Measurements from ENCODE around the gene HEXB.
"Not testable (repeated sequence)": the region's sequence is repeated elsewhere in the genome, so short reads cannot be mapped to it uniquely, and the experiment has no call there.

The HEXB gene

DNA sequence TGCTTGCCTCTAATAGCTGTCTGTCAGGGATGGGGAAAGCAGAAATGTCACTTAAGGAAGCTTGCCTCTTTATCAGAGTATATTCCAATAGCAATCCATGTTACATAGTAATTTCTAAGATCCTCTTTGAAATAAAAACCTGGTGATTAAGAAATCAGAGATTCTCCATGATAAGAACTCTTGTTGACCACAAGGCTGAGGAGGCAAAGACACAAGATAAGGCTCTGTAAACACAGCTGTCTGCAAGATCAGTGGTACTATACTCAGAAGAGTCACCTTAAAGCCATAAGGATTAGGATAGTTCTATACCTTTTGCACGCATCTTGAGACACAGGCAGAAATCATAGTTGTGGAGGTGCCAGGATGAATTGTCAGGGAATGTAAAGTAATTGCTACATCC, 40.3 kb downstream of the HEXB start:
- FAIRE-seq = no peak

GRCh38 chr5:74736759-74737158, 51.7 kb downstream of the HEXB start:
- FAIRE-seq (no peak), DNase-seq (ENCODE audit: low spot score) (no peak)

More for the DNA sequence above, 40.3 kb downstream of the HEXB start:
- no peak for DNase-seq (ENCODE audit: low spot score)

- DNase-seq (ENCODE audit: low spot score) (no peak), FAIRE-seq (no peak)
These were observed 53.4 kb downstream of the HEXB start for GRCh38 chr5:74738406-74738805.

GRCh38 chr5:74748742-74749141, 63.7 kb downstream of the HEXB start:
- not testable (repeated sequence) for DNase-seq (ENCODE audit: low spot score); FAIRE-seq

- no peak for FAIRE-seq
These were observed 76.2 kb downstream of the HEXB start for GRCh38 chr5:74761241-74761640.

DNA sequence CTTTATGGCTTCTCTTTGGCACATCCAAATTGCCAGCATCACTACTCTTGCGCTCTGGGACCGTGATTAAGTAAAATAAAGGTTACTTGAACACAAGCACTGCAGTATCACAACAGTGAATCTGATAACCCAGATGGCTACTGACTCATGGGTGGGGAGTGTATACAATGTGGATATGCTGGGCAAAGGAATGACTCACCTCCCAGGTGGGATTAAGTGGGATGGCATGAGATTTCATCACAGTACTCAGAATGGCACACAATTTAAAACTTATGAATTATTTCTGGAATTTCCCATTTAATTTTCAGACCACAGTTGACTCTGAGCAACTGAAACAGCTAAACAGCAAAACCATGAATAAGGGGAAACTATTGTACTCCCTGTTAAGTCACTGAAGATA, 77.6 kb downstream of the HEXB start:
- FAIRE-seq (peak; percentile 93), DNase-seq (ENCODE audit: low spot score) (peak; percentile 69)

More at GRCh38 chr5:74761241-74761640, 76.2 kb downstream of the HEXB start:
- no peak for DNase-seq (ENCODE audit: low spot score)

DNA sequence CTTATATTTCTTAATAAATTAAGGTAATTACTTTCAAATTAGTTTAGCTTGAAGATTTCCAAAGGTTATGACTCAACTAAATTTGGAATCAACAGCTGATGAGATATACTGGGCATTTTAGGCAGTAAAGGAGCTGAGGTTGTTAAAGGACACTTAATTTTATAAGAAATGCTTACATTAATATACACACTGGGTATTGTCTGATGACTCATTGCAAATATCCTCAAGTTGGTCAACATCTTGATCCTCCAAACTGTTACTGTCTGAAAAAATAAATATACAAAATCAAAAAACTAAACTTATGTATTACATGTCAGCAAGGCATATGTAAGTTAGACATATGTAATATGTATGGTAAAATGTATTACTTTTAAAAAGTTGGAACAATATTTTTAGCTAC, 78.5 kb downstream of the HEXB start:
- FAIRE-seq = no peak

DNA sequence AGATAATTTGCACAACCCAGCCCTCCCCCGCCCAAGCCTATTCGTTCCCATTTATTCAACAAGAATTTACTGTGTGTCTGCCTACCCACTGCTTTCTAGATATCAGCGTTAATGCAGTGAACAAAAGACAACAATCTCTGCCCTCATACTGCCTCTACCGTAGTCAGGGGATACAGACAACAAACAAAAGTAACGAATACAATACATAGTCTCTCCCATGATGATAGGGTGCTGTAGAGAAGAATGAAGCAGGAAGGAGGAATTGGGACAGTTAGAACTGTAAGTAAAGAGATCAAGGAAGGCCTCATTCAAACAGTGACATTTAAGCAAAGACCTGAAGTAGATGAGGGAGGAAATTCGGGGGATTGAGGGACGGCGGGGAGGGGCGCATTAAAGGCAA, 80.2 kb downstream of the HEXB start:
- no peak for DNase-seq (ENCODE audit: low spot score)
- no peak for FAIRE-seq

More for the DNA sequence above, 78.5 kb downstream of the HEXB start:
- no peak for DNase-seq (ENCODE audit: low spot score)

DNA sequence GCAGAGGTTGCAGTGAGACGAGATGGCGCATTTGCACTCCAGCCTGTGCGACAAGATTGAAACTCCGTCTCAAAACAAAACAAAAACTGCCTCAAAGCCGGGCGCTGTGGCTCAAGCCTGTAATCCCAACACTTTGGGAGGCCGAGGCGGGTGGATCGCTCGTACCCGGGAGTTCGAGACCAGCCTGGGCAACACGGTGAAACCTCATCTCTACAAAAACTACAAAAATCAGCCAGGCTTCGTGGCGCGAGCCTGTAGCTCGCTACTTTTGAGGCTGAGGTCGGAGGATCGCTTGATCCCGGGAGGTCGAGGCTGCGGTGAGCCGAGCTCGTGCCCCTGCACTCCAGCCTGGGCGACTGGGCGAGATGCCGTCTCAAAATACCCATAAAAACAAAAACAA, 80.9 kb downstream of the HEXB start:
- DNase-seq (ENCODE audit: low spot score) (no peak), FAIRE-seq (no peak)

DNA sequence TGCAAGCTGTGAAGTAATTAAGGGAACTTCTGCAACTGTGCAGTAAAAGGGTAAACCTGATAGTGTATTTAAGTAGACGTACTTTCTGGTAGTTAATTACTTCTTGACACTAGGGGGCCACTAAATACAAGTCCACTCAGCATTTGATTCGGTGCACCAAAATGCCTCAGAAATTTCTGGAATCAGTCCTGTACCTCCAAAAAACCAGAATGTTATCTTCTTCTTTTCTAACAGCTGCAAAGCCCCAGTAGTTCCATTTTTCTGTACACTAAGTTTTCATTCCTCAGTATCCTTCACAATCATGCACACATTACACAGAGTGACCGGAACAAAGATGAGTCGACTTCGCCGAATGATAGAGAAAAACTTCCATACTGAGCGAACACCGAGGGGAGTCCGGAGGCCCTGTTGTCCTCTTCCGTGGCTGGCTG, 81.4 kb downstream of the HEXB start:
- FAIRE-seq (no peak), DNase-seq (ENCODE audit: low spot score) (peak; percentile 40)

DNA sequence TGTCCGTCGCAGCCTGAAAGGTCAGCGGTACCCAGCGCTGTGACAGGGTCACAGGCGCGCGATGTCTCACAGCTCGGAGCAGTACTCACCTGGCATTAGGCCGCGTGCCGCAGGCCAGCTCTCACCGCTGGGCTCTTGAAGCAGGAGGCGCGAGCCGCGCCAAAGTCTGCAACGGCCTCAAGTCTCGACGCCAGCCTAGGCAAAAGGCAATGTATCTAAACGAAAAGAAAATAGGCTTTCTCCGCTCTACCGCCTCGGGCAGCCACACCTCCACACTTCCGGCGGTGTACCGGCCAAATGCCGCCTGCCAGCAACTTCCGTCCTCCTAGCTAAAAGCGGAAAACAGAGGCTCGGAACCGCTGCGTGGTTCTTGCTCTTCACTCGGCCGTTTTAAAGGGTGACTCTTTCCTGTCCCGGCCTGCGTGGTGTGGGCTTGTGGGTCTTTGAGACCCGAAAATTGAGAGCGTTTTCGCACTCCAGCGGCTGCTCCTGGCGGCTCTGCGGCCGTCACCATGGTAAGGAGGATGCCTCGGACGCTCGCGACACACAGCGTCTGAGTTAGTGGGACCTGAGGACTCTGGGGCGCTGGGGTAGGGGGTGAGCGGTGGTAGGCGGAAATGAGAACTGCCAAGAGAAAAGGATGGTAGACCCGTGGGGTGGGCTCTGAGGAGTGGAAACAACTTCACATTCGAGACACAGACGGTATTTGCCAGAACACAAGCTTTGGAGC, 82.0 kb downstream of the HEXB start, which contains the start of the genes GFM2 and NSA2:
GFM2 (minus strand) TSS at position 269 of the 730 bp plus-strand sequence. CDS start 3,375 bp downstream, outside the sequence.
NSA2 (plus strand) TSS at position 401 of the 730 bp plus-strand sequence; CDS start at position 513, 112 bp downstream.
- peak; percentile 37 for FAIRE-seq
- DNase-seq (ENCODE audit: low spot score) = peak; percentile 78

DNA sequence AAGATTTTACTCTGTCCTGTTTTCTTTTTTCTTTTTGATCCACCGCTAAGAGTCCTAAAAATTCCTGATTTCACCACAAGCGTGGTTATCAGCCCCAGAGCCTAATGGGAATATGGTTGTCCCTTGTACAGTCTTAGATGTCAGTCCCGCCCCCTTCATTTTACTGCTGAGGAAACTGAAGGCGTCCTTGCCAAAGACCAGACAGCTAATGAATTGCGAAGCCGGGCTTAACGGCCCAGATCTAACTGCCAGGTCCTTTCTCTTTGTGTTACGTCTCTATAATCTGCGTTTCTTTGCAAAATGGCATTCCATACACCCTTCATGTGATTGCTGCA, 82.5 kb downstream of the HEXB start:
- DNase-seq (ENCODE audit: low spot score) (peak; percentile 21), FAIRE-seq (no peak)

All from urothelium cell line (cell line).